ENCODE results near the gene PCA3. TPM values are rescaled to one million over a fixed set of nuclear protein-coding genes. Genes with fewer than 3 reads are reported as not detected.

PCA3 gene
- not detected for polyA plus RNA-seq

GRCh38 chr9:76764138-76764537 lies at the start of gene PCA3:
Gene PCA3 (plus strand): TSS chr9:76764438.
- DNase-seq, result no peak
- peaks cover 1 to 9% (median 6%) of the 10 kb centered on the region in 3 donors for H3K27me3 Mint-ChIP-seq (ENCODE audit: low read depth in 3 of 3)
- H3K4me3 Mint-ChIP-seq, result no peak within 1 kb of the TSS
- no peaks in the 10 kb centered on the region for H3K36me3 Mint-ChIP-seq
- H3K9me3 Mint-ChIP-seq, result no peaks in the 10 kb centered on the region
- H3K4me1 Mint-ChIP-seq, result no peaks in the 10 kb centered on the region
- no peak within 1 kb of the TSS for H3K27ac Mint-ChIP-seq

- Mint-ChIP-seq H3K27ac (no peak overlapping the region), H3K27me3 (ENCODE audit: low read depth in 3 of 3) (peaks cover 1 to 17% (median 9%) of the 10 kb centered on the region in 3 donors)
These were observed 48.1 kb upstream of the PCA3 start for GRCh38 chr9:76716085-76716672.

GRCh38 chr9:76717176-76717575 lies 47.1 kb upstream of the PCA3 start:
- H3K9me3 Mint-ChIP-seq, result no peaks in the 10 kb centered on the region
- DNase-seq, result no peak
- no peaks in the 10 kb centered on the region for H3K36me3 Mint-ChIP-seq
- H3K27ac Mint-ChIP-seq, result no peak overlapping the region
- no peak overlapping the region for H3K4me3 Mint-ChIP-seq
- H3K4me1 Mint-ChIP-seq, result no peaks in the 10 kb centered on the region
- peaks cover 1 to 17% (median 9%) of the 10 kb centered on the region in 3 donors for H3K27me3 Mint-ChIP-seq (ENCODE audit: low read depth in 3 of 3)

More at GRCh38 chr9:76716085-76716672, 48.1 kb upstream of the PCA3 start:
- Mint-ChIP-seq H3K9me3 (no peaks in the 10 kb centered on the region), H3K4me1 (no peaks in the 10 kb centered on the region), H3K36me3 (no peaks in the 10 kb centered on the region), H3K4me3 (no peak overlapping the region)
- no peak for DNase-seq

GRCh38 chr9:76717613-76718012 lies 46.6 kb upstream of the PCA3 start:
- Mint-ChIP-seq H3K9me3 (no peaks in the 10 kb centered on the region), H3K4me1 (no peaks in the 10 kb centered on the region), H3K36me3 (no peaks in the 10 kb centered on the region), H3K27me3 (ENCODE audit: low read depth in 3 of 3) (peaks cover 1 to 17% (median 9%) of the 10 kb centered on the region in 3 donors), H3K27ac (no peak overlapping the region), H3K4me3 (no peak overlapping the region)
- DNase-seq, result no peak

GRCh38 chr9:76718166-76718565 lies 46.1 kb upstream of the PCA3 start:
- Mint-ChIP-seq H3K36me3 (no peaks in the 10 kb centered on the region), H3K27me3 (ENCODE audit: low read depth in 3 of 3) (peaks cover 1 to 17% (median 9%) of the 10 kb centered on the region in 3 donors), H3K4me1 (no peaks in the 10 kb centered on the region), H3K9me3 (no peaks in the 10 kb centered on the region), H3K4me3 (no peak overlapping the region), H3K27ac (no peak overlapping the region)
- no peak for DNase-seq

- Mint-ChIP-seq H3K4me3 (no peak overlapping the region), H3K27me3 (ENCODE audit: low read depth in 3 of 3) (peaks cover 4 to 21% (median 9%) of the 10 kb centered on the region in 3 donors)
These were observed 44.0 kb upstream of the PCA3 start for GRCh38 chr9:76720245-76720644.

GRCh38 chr9:76725011-76725546 lies 39.2 kb upstream of the PCA3 start:
- Mint-ChIP-seq H3K27me3 (ENCODE audit: low read depth in 3 of 3) (peaks cover 3 to 8% (median 6%) of the 10 kb centered on the region in 3 donors), H3K27ac (no peak overlapping the region), H3K36me3 (no peaks in the 10 kb centered on the region), H3K9me3 (no peaks in the 10 kb centered on the region), H3K4me1 (no peaks in the 10 kb centered on the region), H3K4me3 (no peak overlapping the region)
- DNase-seq, result no peak

More at GRCh38 chr9:76720245-76720644, 44.0 kb upstream of the PCA3 start:
- H3K9me3 Mint-ChIP-seq, result no peaks in the 10 kb centered on the region
- no peak for DNase-seq
- H3K36me3 Mint-ChIP-seq, result no peaks in the 10 kb centered on the region
- no peaks in the 10 kb centered on the region for H3K4me1 Mint-ChIP-seq
- no peak overlapping the region for H3K27ac Mint-ChIP-seq

- peaks cover 6 to 8% (median 6%) of the 10 kb centered on the region in 3 donors for H3K27me3 Mint-ChIP-seq (ENCODE audit: low read depth in 3 of 3)
- no peaks in the 10 kb centered on the region for H3K4me1 Mint-ChIP-seq
- H3K4me3 Mint-ChIP-seq, result no peak overlapping the region
- no peak for DNase-seq
- no peaks in the 10 kb centered on the region for H3K36me3 Mint-ChIP-seq
- no peaks in the 10 kb centered on the region for H3K9me3 Mint-ChIP-seq
- no peak overlapping the region for H3K27ac Mint-ChIP-seq
These were observed 38.4 kb upstream of the PCA3 start for GRCh38 chr9:76725885-76726284.

- no peak overlapping the region for H3K4me3 Mint-ChIP-seq
- no peaks in the 10 kb centered on the region for H3K36me3 Mint-ChIP-seq
- no peaks in the 10 kb centered on the region for H3K9me3 Mint-ChIP-seq
- H3K27ac Mint-ChIP-seq, result no peak overlapping the region
- H3K4me1 Mint-ChIP-seq, result no peaks in the 10 kb centered on the region
- H3K27me3 Mint-ChIP-seq (ENCODE audit: low read depth in 3 of 3), result peaks cover 6% of the 10 kb centered on the region in 3 donors
- no peak for DNase-seq
These were observed 35.1 kb upstream of the PCA3 start for GRCh38 chr9:76729116-76729515.

GRCh38 chr9:76729980-76730737 lies 34.1 kb upstream of the PCA3 start:
- H3K9me3 Mint-ChIP-seq, result no peaks in the 10 kb centered on the region
- H3K27ac Mint-ChIP-seq, result no peak overlapping the region
- no peaks in the 10 kb centered on the region for H3K36me3 Mint-ChIP-seq
- peaks cover under 1 to 6% (median 4%) of the 10 kb centered on the region in 3 donors for H3K27me3 Mint-ChIP-seq (ENCODE audit: low read depth in 3 of 3)
- H3K4me1 Mint-ChIP-seq, result no peaks in the 10 kb centered on the region
- H3K4me3 Mint-ChIP-seq, result no peak overlapping the region
- no peak for DNase-seq

GRCh38 chr9:76730801-76731200 lies 33.4 kb upstream of the PCA3 start:
- Mint-ChIP-seq H3K27ac (no peak overlapping the region), H3K4me3 (no peak overlapping the region), H3K4me1 (no peaks in the 10 kb centered on the region), H3K9me3 (no peaks in the 10 kb centered on the region), H3K27me3 (ENCODE audit: low read depth in 3 of 3) (peaks cover 0 to 4% (median 3%) of the 10 kb centered on the region in 3 donors), H3K36me3 (no peaks in the 10 kb centered on the region)
- no peak for DNase-seq

GRCh38 chr9:76732341-76732958 lies 31.8 kb upstream of the PCA3 start:
- H3K4me1 Mint-ChIP-seq, result no peaks in the 10 kb centered on the region
- H3K4me3 Mint-ChIP-seq, result no peak overlapping the region
- H3K36me3 Mint-ChIP-seq, result no peaks in the 10 kb centered on the region
- no peak overlapping the region for H3K27ac Mint-ChIP-seq
- DNase-seq, result no peak
- peaks cover 0 to 3% (median 0%) of the 10 kb centered on the region in 3 donors for H3K27me3 Mint-ChIP-seq (ENCODE audit: low read depth in 3 of 3)
- H3K9me3 Mint-ChIP-seq, result no peaks in the 10 kb centered on the region

GRCh38 chr9:76733096-76733495 lies 31.1 kb upstream of the PCA3 start:
- DNase-seq, result no peak
- Mint-ChIP-seq H3K4me3 (no peak overlapping the region), H3K27ac (no peak overlapping the region), H3K36me3 (no peaks in the 10 kb centered on the region), H3K4me1 (no peaks in the 10 kb centered on the region), H3K27me3 (ENCODE audit: low read depth in 3 of 3) (peaks cover 0 to 3% (median 0%) of the 10 kb centered on the region in 3 donors), H3K9me3 (no peaks in the 10 kb centered on the region)

GRCh38 chr9:76734716-76735115 lies 29.5 kb upstream of the PCA3 start:
- Mint-ChIP-seq H3K27me3 (ENCODE audit: low read depth in 3 of 3) (peaks cover 0 to 5% (median 0%) of the 10 kb centered on the region in 3 donors), H3K4me3 (no peak overlapping the region), H3K36me3 (no peaks in the 10 kb centered on the region)

More at GRCh38 chr9:76734716-76735115, 29.5 kb upstream of the PCA3 start:
- no peak for DNase-seq
- Mint-ChIP-seq H3K4me1 (no peaks in the 10 kb centered on the region), H3K27ac (no peak overlapping the region), H3K9me3 (no peaks in the 10 kb centered on the region)
